ENCODE data around the gene ZP1. TPM values are rescaled to one million over a fixed set of nuclear protein-coding genes. Genes with fewer than 3 reads are reported as not detected.

Gene ZP1
- total RNA-seq, 3 donors from 2014 or later: 0.32 to 0.73 TPM; not detected in 1

DNA sequence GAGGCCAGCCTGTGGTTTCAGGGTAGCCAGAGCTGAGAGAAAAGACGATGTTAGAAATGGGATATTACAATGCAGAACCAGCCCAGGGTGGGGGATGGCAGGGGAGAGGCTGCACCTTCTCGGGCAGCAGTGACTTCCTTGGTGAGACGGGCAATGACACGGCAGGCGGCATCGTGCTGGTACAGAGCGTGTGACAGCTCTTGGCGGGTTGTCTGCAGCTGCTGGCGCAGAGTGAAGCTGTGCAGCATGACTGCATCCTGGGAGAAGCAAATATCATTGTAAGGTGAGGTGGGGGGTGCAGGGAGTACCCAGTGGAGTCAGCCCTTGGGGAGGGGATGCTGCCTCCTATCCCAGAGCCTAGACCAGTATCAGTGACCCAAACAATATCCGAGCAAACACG is 35.3 kb downstream of the ZP1 start:
- intact Hi-C loops (cut with DNase I; ENCODE audit: low total_unique reads): loop anchor here (10.0 kb wide), 1 partner anchor 68 kb away; no protein-coding TSS in a partner anchor
- no peak for DNase-seq (ENCODE audit: low spot score in 2 of 2)
- H3K36me3 ChIP-seq: peaks cover 14% of the 10 kb centered on the region

DNA sequence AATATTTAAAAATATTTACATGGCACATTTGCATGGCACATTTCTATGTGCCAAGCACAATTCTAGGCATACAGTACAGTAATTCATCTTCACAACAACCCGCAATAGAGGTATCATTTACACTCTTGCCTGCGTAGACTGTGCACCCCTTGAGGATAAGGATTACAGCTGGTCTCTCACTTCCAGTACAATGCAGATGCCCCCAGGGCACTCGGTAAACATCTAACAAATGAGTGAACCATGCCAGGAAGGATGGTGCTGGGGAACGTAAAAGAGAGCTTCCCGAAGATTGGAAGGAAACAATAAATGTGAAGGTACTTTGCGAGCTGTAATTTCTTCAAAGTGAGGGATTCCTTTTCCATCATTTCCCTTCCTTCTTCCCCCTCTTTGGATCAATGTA is 37.7 kb downstream of the ZP1 start:
- Histone ChIP-seq H3K36me3 (peaks cover 4% of the 10 kb centered on the region), H3K4me1 (peaks cover 0 to 16% of the 10 kb centered on the region in 2 donors), H3K4me3 (peak overlapping the region; percentile 80 to 100 (median 91)), H3K27me3 (no peaks in the 10 kb centered on the region), H3K27ac (peak overlapping the region; percentile 32 to 96), H3K9me3 (no peaks in the 10 kb centered on the region)
- intact Hi-C loops (cut with DNase I; ENCODE audit: low total_unique reads): loop anchor here (10.0 kb wide), 1 partner anchor 70 kb away; no protein-coding TSS in a partner anchor
- DNase-seq (ENCODE audit: low spot score in 2 of 2): no peak
- TF ChIP-seq POLR2AphosphoS5 (IDR thresholded peaks at IDR 0.05): no peak
- TF ChIP-seq POLR2A (IDR thresholded peaks at IDR 0.05): no peak
- TF ChIP-seq, protein P1, sequence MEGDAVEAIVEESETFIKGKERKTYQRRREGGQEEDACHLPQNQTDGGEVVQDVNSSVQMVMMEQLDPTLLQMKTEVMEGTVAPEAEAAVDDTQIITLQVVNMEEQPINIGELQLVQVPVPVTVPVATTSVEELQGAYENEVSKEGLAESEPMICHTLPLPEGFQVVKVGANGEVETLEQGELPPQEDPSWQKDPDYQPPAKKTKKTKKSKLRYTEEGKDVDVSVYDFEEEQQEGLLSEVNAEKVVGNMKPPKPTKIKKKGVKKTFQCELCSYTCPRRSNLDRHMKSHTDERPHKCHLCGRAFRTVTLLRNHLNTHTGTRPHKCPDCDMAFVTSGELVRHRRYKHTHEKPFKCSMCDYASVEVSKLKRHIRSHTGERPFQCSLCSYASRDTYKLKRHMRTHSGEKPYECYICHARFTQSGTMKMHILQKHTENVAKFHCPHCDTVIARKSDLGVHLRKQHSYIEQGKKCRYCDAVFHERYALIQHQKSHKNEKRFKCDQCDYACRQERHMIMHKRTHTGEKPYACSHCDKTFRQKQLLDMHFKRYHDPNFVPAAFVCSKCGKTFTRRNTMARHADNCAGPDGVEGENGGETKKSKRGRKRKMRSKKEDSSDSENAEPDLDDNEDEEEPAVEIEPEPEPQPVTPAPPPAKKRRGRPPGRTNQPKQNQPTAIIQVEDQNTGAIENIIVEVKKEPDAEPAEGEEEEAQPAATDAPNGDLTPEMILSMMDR (IDR thresholded peaks at IDR 0.05): no peak

More for the DNA sequence above, 35.3 kb downstream of the ZP1 start:
- H3K27me3 ChIP-seq: no peaks in the 10 kb centered on the region
- no peaks in the 10 kb centered on the region for H3K9me3 ChIP-seq
- no peak overlapping the region for H3K4me3 ChIP-seq
- H3K27ac ChIP-seq: no peak overlapping the region
- no peak for TF ChIP-seq POLR2A (IDR thresholded peaks at IDR 0.05)
- TF ChIP-seq POLR2AphosphoS5 (IDR thresholded peaks at IDR 0.05): no peak
- TF ChIP-seq, protein P1 (IDR thresholded peaks at IDR 0.05): no peak
- H3K4me1 ChIP-seq: peaks cover 0 to 16% of the 10 kb centered on the region in 2 donors

DNA sequence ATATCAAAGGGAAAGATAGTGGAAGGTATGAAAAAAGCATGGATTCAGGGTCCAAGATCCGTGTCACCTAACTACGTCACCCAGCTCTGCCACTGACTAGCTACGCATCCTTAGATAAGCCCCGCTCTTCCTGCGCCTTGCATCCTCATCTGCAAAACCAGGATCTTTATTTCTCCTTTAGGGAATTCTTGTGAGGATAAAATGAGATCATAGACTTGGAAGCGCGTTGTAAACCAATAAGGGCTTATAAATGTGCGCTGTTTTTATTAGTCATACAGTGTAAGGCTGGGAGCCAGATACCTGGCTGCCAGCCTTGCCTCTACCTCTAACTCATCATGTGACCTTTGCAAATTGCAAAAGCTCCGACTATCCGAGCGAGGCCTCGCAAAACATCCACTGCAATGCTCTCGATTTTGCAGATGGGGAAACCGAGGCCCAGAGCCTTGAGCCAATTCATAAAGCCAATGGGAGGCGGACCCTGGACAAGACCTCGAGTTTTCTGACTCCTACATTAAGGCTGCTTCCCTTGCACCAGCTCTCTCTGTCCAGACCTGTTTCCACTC is 38.3 kb downstream of the ZP1 start:
- H3K27me3 ChIP-seq: no peaks in the 10 kb centered on the region
- peak overlapping the region; percentile 96 to 97 for H3K27ac ChIP-seq
- peaks cover 0 to 16% of the 10 kb centered on the region in 2 donors for H3K4me1 ChIP-seq
- TF ChIP-seq, protein P1 (IDR thresholded peaks at IDR 0.05): no peak
- TF ChIP-seq POLR2A (IDR thresholded peaks at IDR 0.05) (no peak), POLR2AphosphoS5 (IDR thresholded peaks at IDR 0.05) (no peak)
- DNase-seq (ENCODE audit: low spot score in 2 of 2): no peak
- intact Hi-C loops (cut with DNase I; ENCODE audit: low total_unique reads): loop anchor here (10.0 kb wide), 1 partner anchor 71 kb away; no protein-coding TSS in a partner anchor
- H3K9me3 ChIP-seq: no peaks in the 10 kb centered on the region
- H3K36me3 ChIP-seq: peaks cover 3% of the 10 kb centered on the region
- H3K4me3 ChIP-seq: peak overlapping the region; percentile 80 to 100 (median 91)

DNA sequence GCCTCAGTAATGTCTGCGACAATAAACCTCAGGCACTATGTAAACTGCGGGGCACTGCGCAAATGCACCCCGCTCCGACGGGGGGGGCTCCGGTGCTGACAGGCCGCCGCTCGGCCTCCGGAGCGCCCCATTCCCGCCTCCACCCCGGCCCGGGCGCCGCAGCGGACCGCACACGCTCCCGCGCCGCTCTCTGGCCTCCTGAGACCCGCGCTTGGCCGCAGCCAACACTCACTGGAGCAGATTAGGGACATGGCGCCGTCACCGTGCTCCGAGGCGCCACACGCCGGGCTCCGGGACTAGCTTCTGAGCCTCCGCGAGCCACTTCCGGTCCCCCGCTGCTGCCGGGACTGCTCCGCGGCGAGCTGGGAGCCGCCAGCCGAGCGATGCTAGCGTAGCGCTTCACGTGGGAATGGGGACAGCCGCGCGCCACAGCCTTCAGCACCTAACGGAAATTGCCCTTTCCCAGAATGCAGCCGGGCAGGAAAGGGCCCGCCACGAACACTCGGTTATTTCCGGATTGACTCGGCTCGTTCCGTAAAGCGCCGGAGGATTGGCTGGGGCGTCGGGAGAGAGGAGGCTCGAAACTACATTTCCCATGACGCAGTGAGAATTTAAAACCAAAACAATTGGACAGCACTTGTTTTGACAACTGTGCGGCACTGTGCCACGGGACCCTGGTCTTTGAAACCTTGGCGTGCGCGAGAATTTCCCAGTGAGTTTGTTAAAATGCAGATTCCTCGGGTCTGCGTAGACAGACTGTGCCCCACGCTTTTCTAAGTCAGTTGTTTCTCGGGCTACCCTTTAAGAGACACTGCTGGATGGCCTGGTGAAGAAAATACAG is 39.0 kb downstream of the ZP1 start, which contains the start of gene PRPF19:
TSS of gene PRPF19 (minus strand) at position 454 of the 841 bp plus-strand sequence. CDS start at position 251, 203 bp downstream.
- TF ChIP-seq POLR2AphosphoS5 (IDR thresholded peaks at IDR 0.05) (peak; percentile 63 to 89 (median 83)), POLR2A (IDR thresholded peaks at IDR 0.05) (peak; percentile 67)
- TF ChIP-seq, protein P1 (IDR thresholded peaks at IDR 0.05): no peak
- intact Hi-C loops (cut with DNase I; ENCODE audit: low total_unique reads): loop anchor here (10.0 kb wide), 1 partner anchor 72 kb away; no protein-coding TSS in a partner anchor
- peak within 1 kb of the TSS; percentile 80 to 100 (median 91) for H3K4me3 ChIP-seq
- no peaks in the 10 kb centered on the region for H3K36me3 ChIP-seq
- H3K27me3 ChIP-seq: no peaks in the 10 kb centered on the region
- peak within 1 kb of the TSS; percentile 96 to 97 for H3K27ac ChIP-seq
- H3K4me1 ChIP-seq: peaks cover 0 to 16% of the 10 kb centered on the region in 2 donors
- peak; percentile 96 for DNase-seq (ENCODE audit: low spot score in 2 of 2)
- no peaks in the 10 kb centered on the region for H3K9me3 ChIP-seq

Data from breast epithelium (tissue), 4 donors.